ENCODE data around the gene ATP6V0D1.

GRCh38 chr16:67525176-67525860 is 44.4 kb upstream of the ATP6V0D1 start:
- no peak for TF ChIP-seq ZNF274 (IDR thresholded peaks at IDR 0.05; ENCODE audit: low read depth, low read length)
- no peak for TF ChIP-seq SUZ12 (IDR thresholded peaks at IDR 0.05; ENCODE audit: extremely low read depth, insufficient read depth, insufficient read length)
- no peak for TF ChIP-seq YY1 (IDR thresholded peaks at IDR 0.05; ENCODE audit: insufficient read depth, insufficient read length)

Data from NT2/D1 (cell line).